ENCODE data around the gene SNX5.

SNX5 gene

GRCh38 chr20:18011482-18011881 lies 42.9 kb upstream of the SNX5 start:
- no peak for TF ChIP-seq CTCF (IDR thresholded peaks at IDR 0.05; ENCODE audit: borderline replicate concordance, insufficient read depth, low read depth, low read length)
- no peak overlapping the region for H3K4me3 ChIP-seq (ENCODE audit: low read depth, low read length)

- TF ChIP-seq CTCF (IDR thresholded peaks at IDR 0.05; ENCODE audit: borderline replicate concordance, insufficient read depth, low read depth, low read length) = no peak
- no peak overlapping the region for H3K4me3 ChIP-seq (ENCODE audit: low read depth, low read length)
Observed at GRCh38 chr20:18009116-18009515, 40.5 kb upstream of the SNX5 start.

GRCh38 chr20:18007534-18008292 lies 39.1 kb upstream of the SNX5 start:
- TF ChIP-seq CTCF (IDR thresholded peaks at IDR 0.05; ENCODE audit: borderline replicate concordance, insufficient read depth, low read depth, low read length) = no peak

GRCh38 chr20:18006684-18007083 lies 38.1 kb upstream of the SNX5 start:
- TF ChIP-seq CTCF (IDR thresholded peaks at IDR 0.05; ENCODE audit: borderline replicate concordance, insufficient read depth, low read depth, low read length) = no peak
- no peak overlapping the region for H3K4me3 ChIP-seq (ENCODE audit: low read depth, low read length)

More at GRCh38 chr20:18007534-18008292, 39.1 kb upstream of the SNX5 start:
- H3K4me3 ChIP-seq (ENCODE audit: low read depth, low read length) = no peak overlapping the region

- no peak for TF ChIP-seq CTCF (IDR thresholded peaks at IDR 0.05; ENCODE audit: borderline replicate concordance, insufficient read depth, low read depth, low read length)
- no peak overlapping the region for H3K4me3 ChIP-seq (ENCODE audit: low read depth, low read length)
Observed at GRCh38 chr20:18005990-18006364, 37.4 kb upstream of the SNX5 start.

- no peak for TF ChIP-seq CTCF (IDR thresholded peaks at IDR 0.05; ENCODE audit: borderline replicate concordance, insufficient read depth, low read depth, low read length)
- no peak overlapping the region for H3K4me3 ChIP-seq (ENCODE audit: low read depth, low read length)
Observed at GRCh38 chr20:18005170-18005989, 36.8 kb upstream of the SNX5 start.

Data from GM12875 (cell line).